GM21825 (cell line): Measurements from ENCODE around the gene AHDC1.

Source experiments
- ATAC-seq: cut with Tn5 transposase; IDR thresholded peaks from one replicate; pipeline ENCODE4 v1.9.1; 2021; ENCODE audit warnings: mild to moderate bottlenecking, moderate library complexity; ENCODE audit not compliant: unreplicated experiment

AHDC1 gene

GRCh38 chr1:27598902-27599528, 4.9 kb downstream of the AHDC1 start:
- no peak for ATAC-seq

GRCh38 chr1:27598295-27598687, 5.7 kb downstream of the AHDC1 start:
- ATAC-seq: no peak

GRCh38 chr1:27597516-27598294, 6.2 kb downstream of the AHDC1 start:
- ATAC-seq: no peak

- ATAC-seq: no peak
Observed at GRCh38 chr1:27596986-27597385, 7.0 kb downstream of the AHDC1 start.

- ATAC-seq: no peak
Observed at GRCh38 chr1:27596261-27596660, 7.7 kb downstream of the AHDC1 start.

GRCh38 chr1:27595597-27595996, 8.3 kb downstream of the AHDC1 start:
- no peak for ATAC-seq

GRCh38 chr1:27594564-27595510, 9.1 kb downstream of the AHDC1 start:
- no peak for ATAC-seq

GRCh38 chr1:27593678-27594563, 10.0 kb downstream of the AHDC1 start:
- ATAC-seq: no peak

GRCh38 chr1:27592931-27593677, 10.8 kb downstream of the AHDC1 start:
- no peak for ATAC-seq

- no peak for ATAC-seq
Observed at GRCh38 chr1:27592232-27592930, 11.6 kb downstream of the AHDC1 start.

GRCh38 chr1:27591622-27592021, 12.3 kb downstream of the AHDC1 start:
- ATAC-seq: no peak

GRCh38 chr1:27590917-27591508, 12.9 kb downstream of the AHDC1 start:
- no peak for ATAC-seq

GRCh38 chr1:27589841-27590426, 14.0 kb downstream of the AHDC1 start:
- ATAC-seq: no peak

- ATAC-seq: no peak
Observed at GRCh38 chr1:27589441-27589840, 14.5 kb downstream of the AHDC1 start.

GRCh38 chr1:27588256-27589232, 15.4 kb downstream of the AHDC1 start:
- no peak for ATAC-seq

GRCh38 chr1:27585684-27586083, 18.3 kb downstream of the AHDC1 start:
- no peak for ATAC-seq

GRCh38 chr1:27584453-27584852, 19.5 kb downstream of the AHDC1 start:
- ATAC-seq: no peak
